SU-DHL-6 (cell line): ENCODE data around the gene ZDHHC4.
A peak's percentile ranks its signal among the peaks of the same experiment; 100 is the strongest.

Experiments used
- H2AFZ ChIP-seq: fragments of 200-600 bp; sonication (generic); 2 replicates; pipeline ENCODE4 v1.6.1; 2014; ENCODE audit warnings: low read depth, mild to moderate bottlenecking, moderate library complexity, mixed read lengths, antibody characterized with exemption, low read length; ENCODE audit not compliant: severe bottlenecking
- H3F3A ChIP-seq: fragments of 200-600 bp; shearing (Covaris generic); 2 replicates; pipeline ENCODE4 v1.6.0; 2016; ENCODE audit warnings: antibody characterized with exemption, mild to moderate bottlenecking; ENCODE audit not compliant: insufficient read depth
- H3K27ac ChIP-seq: fragments of 200-600 bp; sonication (generic); 2 replicates; pipeline ENCODE4 v1.5.1; 2016; ENCODE audit warnings: low read depth, mild to moderate bottlenecking, low read length, moderate library complexity, mixed read lengths
- H3K27me3 ChIP-seq: fragments of 200-600 bp; sonication (generic), shearing (Covaris generic); 2 replicates; pipeline ENCODE4 v1.6.0; 2014; ENCODE audit warnings: mild to moderate bottlenecking, low read length
- H3K36me3 ChIP-seq: fragments of 200-600 bp; sonication (generic); 2 replicates; pipeline ENCODE4 v1.6.1; 2014; ENCODE audit warnings: mild to moderate bottlenecking, low read length, mixed read lengths
- H3K4me2 ChIP-seq: fragments of 300-600, 200-600 bp; shearing (Covaris generic), sonication (generic); 2 replicates; pipeline ENCODE4 v1.6.0; 2014; ENCODE audit warnings: low read length, low read depth, mild to moderate bottlenecking; ENCODE audit not compliant: poor library complexity, severe bottlenecking
- H3K4me3 ChIP-seq: fragments of 200-600 bp; sonication (generic); 2 replicates; pipeline ENCODE4 v1.5.1; 2014; ENCODE audit warnings: antibody characterized with exemption, low read length, mild to moderate bottlenecking, mixed read lengths; ENCODE audit not compliant: insufficient read depth, poor library complexity, severe bottlenecking
- H3K79me2 ChIP-seq: fragments of 200-600 bp; sonication (generic); 2 replicates; pipeline ENCODE4 v1.6.1; 2014; ENCODE audit warnings: mild to moderate bottlenecking, low read length, moderate library complexity; ENCODE audit not compliant: insufficient read depth
- H3K9ac ChIP-seq: fragments of 200-600 bp; sonication (generic); 2 replicates; pipeline ENCODE4 v1.7.0; 2014; ENCODE audit warnings: mild to moderate bottlenecking, low read length
- H3K9me2 ChIP-seq: fragments of 200-600 bp; sonication (generic); replicated peaks from 2 replicates; pipeline ENCODE4 v1.6.1; 2014; ENCODE audit warnings: low read length; ENCODE audit not compliant: insufficient read depth
- H3K9me3 ChIP-seq: fragments of 200-600 bp; sonication (generic); 2 replicates; pipeline ENCODE4 v1.6.1; 2014; ENCODE audit warnings: low read length, mixed read lengths; ENCODE audit not compliant: insufficient read depth
- H4K20me1 ChIP-seq: fragments of 200-600 bp; sonication (generic); 2 replicates; pipeline ENCODE4 v1.6.1; 2014; ENCODE audit warnings: low read depth, mild to moderate bottlenecking, antibody characterized with exemption, low read length, moderate library complexity, mixed read lengths
- EZH2phosphoT487 ChIP-seq: fragments of 200-600 bp; sonication (generic), shearing (Covaris generic); conservative IDR thresholded peaks from 2 replicates; pipeline ENCODE4 v1.6.1; 2018; ENCODE audit warnings: mild to moderate bottlenecking, antibody characterized with exemption, low read length, moderate library complexity, mixed read lengths
- TF ChIP-seq, protein P1 (sequence below): fragments of 200-600 bp; sonication (generic); IDR thresholded peaks from one replicate; pipeline ENCODE4 v1.5.1; 2017; ENCODE audit warnings: antibody characterized with exemption, mild to moderate bottlenecking, low read length, moderate library complexity; ENCODE audit not compliant: insufficient read depth, poor library complexity, severe bottlenecking

ZDHHC4 gene

DNA sequence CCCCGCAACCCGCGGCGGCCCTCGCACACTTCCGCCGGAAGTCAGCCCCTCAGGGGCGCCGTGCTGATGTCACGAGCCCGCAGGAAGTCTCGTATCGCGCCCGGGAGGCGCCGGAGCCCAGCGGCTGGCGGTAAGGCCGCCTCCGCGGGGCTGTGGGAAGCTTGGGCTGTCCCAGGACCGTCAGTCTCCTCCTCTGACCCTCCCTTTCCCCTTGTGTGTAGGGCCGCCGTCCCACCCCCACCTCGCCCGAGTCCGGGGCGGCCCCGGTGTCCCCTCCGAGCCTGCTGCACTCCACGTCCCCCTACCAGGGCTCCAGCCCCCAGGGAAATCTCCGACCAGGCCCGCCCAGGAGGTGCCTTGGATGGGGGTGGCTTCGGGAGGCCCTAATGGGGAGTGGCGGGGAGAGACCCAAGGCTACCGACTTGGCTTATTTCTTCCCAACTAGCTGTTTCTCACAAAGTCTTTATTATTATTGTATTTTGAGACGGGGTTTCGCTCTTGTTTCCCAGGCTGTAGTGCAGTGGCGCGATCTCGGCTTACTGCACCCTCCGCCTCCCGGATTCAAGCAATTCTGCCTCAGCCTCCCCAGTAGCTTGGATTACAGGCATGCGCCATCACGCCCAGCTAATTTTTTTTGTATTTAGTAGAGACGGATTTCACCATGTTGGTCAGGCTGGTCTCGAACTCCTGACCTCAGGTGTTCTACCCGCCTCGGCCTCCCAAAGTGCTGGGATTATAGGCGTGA, at the start of gene ZDHHC4:
TSS of gene ZDHHC4 (plus strand) at position 86 of the 745 bp plus-strand sequence. CDS start 3,108 bp downstream, outside the sequence.
- Histone ChIP-seq H3K36me3 (peaks cover 5% of the 10 kb centered on the region; the same call in 1 of the 2 replicates), H3F3A (peaks cover 30% of the 10 kb centered on the region), H3K27ac (peak within 1 kb of the TSS; percentile 79), H3K9me2 (no peaks in the 10 kb centered on the region), H3K79me2 (peaks cover 4% of the 10 kb centered on the region; the same call in 1 of the 2 replicates), H3K4me2 (peak within 1 kb of the TSS; percentile 82), H4K20me1 (no peaks in the 10 kb centered on the region), H3K4me3 (peak within 1 kb of the TSS; percentile 96), H3K27me3 (no peaks in the 10 kb centered on the region), H2AFZ (peak within 1 kb of the TSS; percentile 92), H3K9me3 (no peaks in the 10 kb centered on the region), H3K9ac (peak within 1 kb of the TSS; percentile 94)
- TF ChIP-seq EZH2phosphoT487: no peak
- TF ChIP-seq, protein P1, sequence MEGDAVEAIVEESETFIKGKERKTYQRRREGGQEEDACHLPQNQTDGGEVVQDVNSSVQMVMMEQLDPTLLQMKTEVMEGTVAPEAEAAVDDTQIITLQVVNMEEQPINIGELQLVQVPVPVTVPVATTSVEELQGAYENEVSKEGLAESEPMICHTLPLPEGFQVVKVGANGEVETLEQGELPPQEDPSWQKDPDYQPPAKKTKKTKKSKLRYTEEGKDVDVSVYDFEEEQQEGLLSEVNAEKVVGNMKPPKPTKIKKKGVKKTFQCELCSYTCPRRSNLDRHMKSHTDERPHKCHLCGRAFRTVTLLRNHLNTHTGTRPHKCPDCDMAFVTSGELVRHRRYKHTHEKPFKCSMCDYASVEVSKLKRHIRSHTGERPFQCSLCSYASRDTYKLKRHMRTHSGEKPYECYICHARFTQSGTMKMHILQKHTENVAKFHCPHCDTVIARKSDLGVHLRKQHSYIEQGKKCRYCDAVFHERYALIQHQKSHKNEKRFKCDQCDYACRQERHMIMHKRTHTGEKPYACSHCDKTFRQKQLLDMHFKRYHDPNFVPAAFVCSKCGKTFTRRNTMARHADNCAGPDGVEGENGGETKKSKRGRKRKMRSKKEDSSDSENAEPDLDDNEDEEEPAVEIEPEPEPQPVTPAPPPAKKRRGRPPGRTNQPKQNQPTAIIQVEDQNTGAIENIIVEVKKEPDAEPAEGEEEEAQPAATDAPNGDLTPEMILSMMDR: no peak

DNA sequence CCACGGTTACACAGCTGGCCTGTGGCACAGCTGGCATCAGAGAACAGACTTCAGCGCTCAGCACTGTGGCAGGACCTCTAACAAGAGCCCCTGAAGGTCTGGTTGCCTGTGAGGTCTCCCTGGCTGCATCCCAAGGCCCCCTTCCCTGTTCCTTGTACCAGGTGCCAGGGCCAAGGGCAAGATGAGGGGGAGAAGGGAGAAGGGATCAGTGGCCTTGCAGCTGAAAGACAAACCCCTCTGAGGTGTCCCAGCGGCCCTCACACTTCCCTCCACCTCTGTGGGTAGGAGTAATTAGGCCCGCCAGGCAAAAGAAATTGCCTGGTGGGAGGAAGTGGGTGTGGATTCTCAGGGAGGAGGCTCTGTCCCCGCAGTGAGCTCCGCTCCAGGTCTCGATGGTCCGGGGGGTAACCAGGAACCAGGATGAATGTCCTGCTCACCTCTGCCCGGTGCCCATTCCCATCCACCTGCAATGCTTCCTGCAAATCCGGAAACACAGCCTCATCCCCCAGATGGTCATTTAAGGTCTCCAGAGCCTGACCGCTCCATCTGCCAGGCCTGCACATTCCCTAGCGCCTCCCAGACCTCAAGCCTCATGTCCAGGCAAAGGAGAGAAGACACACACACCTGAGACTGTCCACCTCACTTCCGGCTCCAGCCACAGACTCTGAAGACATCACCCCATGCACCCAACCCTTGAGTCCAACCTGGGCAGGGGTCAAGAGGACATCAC, 48.7 kb upstream of the ZDHHC4 start:
- H3K27me3 ChIP-seq: no peaks in the 10 kb centered on the region
- no peak overlapping the region for H2AFZ ChIP-seq
- TF ChIP-seq, protein P1: no peak
- TF ChIP-seq EZH2phosphoT487: no peak
- no peaks in the 10 kb centered on the region for H3F3A ChIP-seq
- no peaks in the 10 kb centered on the region for H3K9me3 ChIP-seq
- no peaks in the 10 kb centered on the region for H3K36me3 ChIP-seq
- H3K9me2 ChIP-seq: no peaks in the 10 kb centered on the region
- no peak overlapping the region for H3K9ac ChIP-seq
- no peak overlapping the region for H3K27ac ChIP-seq
- H3K4me2 ChIP-seq: no peak overlapping the region
- H3K79me2 ChIP-seq: no peaks in the 10 kb centered on the region
- H3K4me3 ChIP-seq: no peak overlapping the region
- H4K20me1 ChIP-seq: no peaks in the 10 kb centered on the region

DNA sequence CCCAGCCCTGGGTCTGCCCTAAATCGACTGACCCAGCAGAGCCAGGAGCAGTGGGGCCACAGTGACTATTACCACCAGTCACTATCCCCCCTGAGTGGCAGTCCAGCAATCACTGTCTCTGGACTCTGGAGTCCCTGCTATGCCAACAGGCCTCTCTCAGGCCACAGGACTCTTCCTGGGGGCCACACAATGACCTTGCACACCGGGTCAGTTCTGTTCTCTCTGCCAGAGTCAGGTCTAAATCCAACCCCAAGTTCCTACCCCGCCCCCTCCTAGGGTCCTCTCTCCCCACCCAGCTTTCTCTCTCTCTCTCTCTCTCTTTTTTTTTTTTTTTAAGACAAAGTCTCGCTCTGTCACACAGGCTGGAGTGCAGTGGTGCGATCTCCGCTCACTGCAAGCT, 47.6 kb upstream of the ZDHHC4 start:
- Histone ChIP-seq H3K27ac (no peak overlapping the region), H3K4me3 (no peak overlapping the region), H3K79me2 (no peaks in the 10 kb centered on the region), H3K9me2 (no peaks in the 10 kb centered on the region), H3F3A (no peaks in the 10 kb centered on the region), H4K20me1 (no peaks in the 10 kb centered on the region), H3K27me3 (no peaks in the 10 kb centered on the region), H3K4me2 (no peak overlapping the region), H3K9me3 (no peaks in the 10 kb centered on the region), H3K9ac (no peak overlapping the region), H2AFZ (no peak overlapping the region), H3K36me3 (no peaks in the 10 kb centered on the region)
- TF ChIP-seq EZH2phosphoT487: no peak
- TF ChIP-seq, protein P1: no peak
